Endothelial cell of umbilical vein (primary cell): ENCODE measurements around the gene ESPN. TPM values are rescaled to one million over a fixed set of nuclear protein-coding genes. Genes with fewer than 3 reads are reported as not detected.
"Not testable (repeated sequence)": the region's sequence is repeated elsewhere in the genome, so short reads cannot be mapped to it uniquely, and the experiment has no call there.

Experiments used
- BruUV-seq: library from RNA; stranded (reverse); fragments of 400-500 nt; replicated peaks from 2 replicates; lab custom pipeline; 2021; lab: Mats Ljungman, UMichigan
- CTCF ChIA-PET: fragments of 300-600, 350-600 bp; sonication (Branson Sonifier 250); formaldehyde crosslinking; loops from one replicate; lab custom pipeline; 2021; ENCODE audit warnings: antibody characterized with exemption, inconsistent platforms; lab: Charles Lee
- POLR2A ChIA-PET: fragments of 300-600, 350-600 bp; sonication (Branson Sonifier 250); formaldehyde crosslinking; loops from one replicate; lab custom pipeline; 2021; ENCODE audit warnings: antibody characterized with exemption, inconsistent platforms; lab: Charles Lee
- DNase-seq: peaks from one replicate; pipeline ENCODE4 v3.0.0-alpha.2; 2011; ENCODE audit warnings: low read depth, low spot score
- FAIRE-seq: peaks from 2 replicates; lab custom pipeline; 2011; peaks lifted over from hg19 to GRCh38; lab: Jason Lieb, UNC
- H2AFZ ChIP-seq: 2 replicates; pipeline ENCODE4 v1.6.0; 2012; ENCODE audit warnings: low read depth, low read length, control low read depth, inconsistent platforms
- H3K27ac ChIP-seq: 2 replicates; pipeline ENCODE4 v1.5.1; 2011; ENCODE audit warnings: low read depth, mild to moderate bottlenecking, control low read depth, low read length, moderate library complexity; ENCODE audit not compliant: insufficient read depth
- H3K27me3 ChIP-seq, 2 experiments: 2 replicates each; pipeline versions ENCODE4 v1.6.0 to v1.6.1; 2011; ENCODE audit warnings: low read length in 2 of 2, mixed read lengths in 1 of 2; ENCODE audit not compliant: control insufficient read depth in 2 of 2, insufficient read depth in 2 of 2
- H3K36me3 ChIP-seq, 2 experiments: 2 replicates in 1 of 2; 3 replicates in 1 of 2; pipeline ENCODE4 v1.5.1; 2011; ENCODE audit warnings: low read length in 2 of 2, mild to moderate bottlenecking in 1 of 2, moderate library complexity in 1 of 2; ENCODE audit not compliant: control insufficient read depth in 2 of 2, insufficient read depth in 2 of 2; ENCODE audit errors: extremely low read depth in 1 of 2
- H3K4me1 ChIP-seq: 3 replicates; pipeline ENCODE4 v1.5.1; 2011; ENCODE audit warnings: mild to moderate bottlenecking, low read length; ENCODE audit not compliant: control insufficient read depth, insufficient read depth; ENCODE audit errors: extremely low read depth
- H3K4me2 ChIP-seq: 2 replicates; pipeline ENCODE4 v1.6.1; 2011; ENCODE audit warnings: low read length, control low read depth, mixed read lengths; ENCODE audit not compliant: insufficient read depth
- H3K4me3 ChIP-seq, 3 experiments: fragments of 200-600 bp in 1 of 3; sonication (generic), shearing (Covaris generic) in 1 of 3; replicated peaks in 1 of 3; 2 replicates each; pipeline ENCODE4 v1.5.1; 2011 to 2016; ENCODE audit warnings: control low read depth in 3 of 3, low read length in 3 of 3, mild to moderate bottlenecking in 2 of 3, inconsistent platforms in 1 of 3, low read depth in 1 of 3, moderate library complexity in 1 of 3; ENCODE audit not compliant: insufficient read depth in 1 of 3
- H3K79me2 ChIP-seq: 2 replicates; pipeline ENCODE4 v1.6.0; 2012; ENCODE audit warnings: low read length, inconsistent platforms; ENCODE audit not compliant: control insufficient read depth, insufficient read depth
- H3K9ac ChIP-seq: replicated peaks from 2 replicates; pipeline ENCODE3; 2011; ENCODE audit warnings: low read length, control low read depth; ENCODE audit not compliant: insufficient read depth; ENCODE audit errors: extremely low read depth
- H3K9me1 ChIP-seq: replicated peaks from 3 replicates; pipeline ENCODE4 v1.6.0; 2011; ENCODE audit warnings: mild to moderate bottlenecking, low read length; ENCODE audit not compliant: control insufficient read depth, insufficient read depth; ENCODE audit errors: extremely low read depth
- H3K9me3 ChIP-seq: replicated peaks from 2 replicates; pipeline ENCODE4 v1.5.1; 2012; ENCODE audit warnings: low read length, inconsistent platforms; ENCODE audit not compliant: control insufficient read depth, insufficient read depth
- H4K20me1 ChIP-seq: replicated peaks from 2 replicates; pipeline ENCODE3; 2011; ENCODE audit warnings: mild to moderate bottlenecking, low read length; ENCODE audit not compliant: control insufficient read depth, insufficient read depth; ENCODE audit errors: extremely low read depth
- CTCF ChIP-seq, 2 donors: IDR thresholded peaks; 1 replicate in 1 of 2; 2 replicates in 1 of 2; pipeline ENCODE4 v1.5.1; 2011; ENCODE audit warnings: low read length in 2 of 2, mild to moderate bottlenecking in 2 of 2, moderate library complexity in 2 of 2, control low read depth in 1 of 2, inconsistent platforms in 1 of 2, low read depth in 1 of 2; ENCODE audit not compliant: insufficient read depth in 1 of 2; ENCODE audit errors: extremely low read depth in 1 of 2
- EZH2 ChIP-seq: IDR thresholded peaks from 2 replicates; pipeline ENCODE4 v1.6.1; 2012; ENCODE audit warnings: borderline replicate concordance, low read depth, mild to moderate bottlenecking, moderate library complexity, low read length, inconsistent platforms; ENCODE audit not compliant: severe bottlenecking
- FOS ChIP-seq: IDR thresholded peaks from 2 replicates; pipeline ENCODE4 v1.6.1; 2011; ENCODE audit warnings: mild to moderate bottlenecking, low read length, moderate library complexity, borderline replicate concordance; ENCODE audit not compliant: insufficient read depth
- GATA2 ChIP-seq: IDR thresholded peaks from 2 replicates; pipeline ENCODE4 v1.7.0; 2011; ENCODE audit warnings: low read depth, mild to moderate bottlenecking, moderate library complexity, mixed read lengths, low read length; ENCODE audit not compliant: insufficient read length, insufficient read depth
- JUN ChIP-seq: IDR thresholded peaks from 2 replicates; pipeline ENCODE4 v1.6.1; 2011; ENCODE audit warnings: borderline replicate concordance, low read depth; ENCODE audit not compliant: insufficient read length, insufficient read depth
- MAX ChIP-seq: IDR thresholded peaks from 2 replicates; pipeline ENCODE4 v1.6.1; 2011; ENCODE audit not compliant: insufficient read depth, insufficient read length
- MYC ChIP-seq: IDR thresholded peaks from one replicate; pipeline ENCODE4 v1.6.1; 2011; ENCODE audit warnings: mild to moderate bottlenecking, low read depth, low read length
- POLR2A ChIP-seq: IDR thresholded peaks from 2 replicates; pipeline ENCODE4 v1.6.1; 2012; ENCODE audit warnings: low read depth, mild to moderate bottlenecking, control low read depth, low read length
- POLR2AphosphoS5 ChIP-seq: IDR thresholded peaks from 2 replicates; pipeline ENCODE4 v1.6.1; 2012; ENCODE audit warnings: low read depth, mild to moderate bottlenecking, control low read depth, low read length, moderate library complexity; ENCODE audit not compliant: insufficient read depth
- dilution Hi-C: fragments of 300-500 bp; cut with MboI; formaldehyde crosslinking; loops from one replicate; pipeline ENCODE4 v1.15.0; 2019; ENCODE audit warnings: low sequenced_read_pairs; ENCODE audit not compliant: extremely low pct_ligation_motif_present
- intact Hi-C: fragments of 100-400 bp; cut with micrococcal nuclease; formaldehyde crosslinking; loops from one replicate; pipeline ENCODE4 v1.10.0; 2022
- polyA plus RNA-seq, 4 experiments: library from polyadenylated mRNA; depleted of rRNA in 3 of 4; stranded (reverse) in 3 of 4; unstranded in 1 of 4; fragments of >200 nt; gene quantifications; 2 replicates each; pipeline versions ENCODE4 v1.2.1 to v1.2.3, GENCODE V29; 2011 to 2012; ENCODE audit warnings: missing spikeins in 1 of 4
- total RNA-seq: library from RNA; stranded (reverse); gene quantifications from 2 replicates; pipeline ENCODE4 v1.2.3, GENCODE V29; 2021

The ESPN gene
- total and polyA plus RNA-seq, 2 donors (not counting 3 experiments of a cell fraction or from before 2014, with no cell fraction given), result 0.54 to 0.71 TPM

- H3K9me1 ChIP-seq, result no peaks in the 10 kb centered on the region
- intact Hi-C loops, result no loop called here
- ChIA-PET CTCF (interaction anchor here (4.0 to 10.3 kb wide), 2 partner anchors 12 to 26 kb away, joined by 73 to 202 read pairs; partner anchors contain the start of genes ESPN and HES2), POLR2A (no interaction called here)
- H3K27ac ChIP-seq, result no peak overlapping the region
- H3K4me3 ChIP-seq, result no peak overlapping the region
- no peaks in the 10 kb centered on the region for H4K20me1 ChIP-seq
- no peak for FAIRE-seq
- H3K27me3 ChIP-seq, result no peaks in the 10 kb centered on the region
- H2AFZ ChIP-seq, result no peak overlapping the region
- H3K9me3 ChIP-seq, result no peaks in the 10 kb centered on the region
- H3K9ac ChIP-seq, result no peak overlapping the region
- no TSS peak for BruUV-seq
- no peaks in the 10 kb centered on the region for H3K79me2 ChIP-seq
- H3K4me2 ChIP-seq, result no peak overlapping the region
- no peak for DNase-seq
- H3K36me3 ChIP-seq, result no peaks in the 10 kb centered on the region
- TF ChIP-seq FOS, result no peak
- TF ChIP-seq JUN, result no peak
- TF ChIP-seq MYC, result no peak
- no peak for TF ChIP-seq MAX
- no peak for TF ChIP-seq EZH2
- TF ChIP-seq POLR2A, result no peak
- no peak for TF ChIP-seq GATA2
- TF ChIP-seq CTCF (IDR thresholded peaks at IDR 0.05; ENCODE audit: extremely low read depth in 1 of 2, insufficient read depth in 1 of 2, low read depth in 1 of 2, low read length in 2 of 2), result no peak
- TF ChIP-seq POLR2AphosphoS5, result no peak
- dilution Hi-C loops, result no loop called here
- H3K4me1 ChIP-seq, result no peaks in the 10 kb centered on the region
These were observed 11.0 kb downstream of the ESPN start for GRCh38 chr1:6435547-6435946.

- FAIRE-seq, result peak; percentile 49
These were observed 11.7 kb downstream of the ESPN start for GRCh38 chr1:6436277-6436676.

More at GRCh38 chr1:6436277-6436676, 11.7 kb downstream of the ESPN start:
- H3K4me3 ChIP-seq, H3K27me3 ChIP-seq, intact Hi-C loops, DNase-seq, H3K4me1 ChIP-seq, H2AFZ ChIP-seq, dilution Hi-C loops, BruUV-seq, H4K20me1 ChIP-seq, POLR2A ChIA-PET, H3K36me3 ChIP-seq, H3K9me3 ChIP-seq, H3K27ac ChIP-seq, H3K9ac ChIP-seq, H3K4me2 ChIP-seq, H3K9me1 ChIP-seq, H3K79me2 ChIP-seq: not testable (repeated sequence)
- CTCF ChIA-PET, result interaction anchor here (1.1 to 10.3 kb wide), 9 partner anchors 13 to 211 kb away, joined by 3 to 202 read pairs (median 36); partner anchors contain the start of genes ESPN and HES2
